PC-9 (cell line): ENCODE data around the gene RUBCN. TPM values are rescaled to one million over a fixed set of nuclear protein-coding genes. Genes with fewer than 3 reads are reported as not detected.
"Not testable (repeated sequence)": the region's sequence is repeated elsewhere in the genome, so short reads cannot be mapped to it uniquely, and the experiment has no call there.

Experiments used
- BruUV-seq: library from RNA; stranded (reverse); fragments of 400-500 nt; replicated peaks from 2 replicates; lab custom pipeline; 2021; lab: Mats Ljungman, UMichigan
- CTCF ChIA-PET: fragments of 300-600 bp; sonication (Branson Sonifier 250); formaldehyde crosslinking; loops from one replicate; lab custom pipeline; 2022; ENCODE audit warnings: antibody characterized with exemption; lab: Charles Lee
- POLR2A ChIA-PET: fragments of 300-600 bp; sonication (Branson Sonifier 250); formaldehyde crosslinking; loops from one replicate; lab custom pipeline; 2022; ENCODE audit warnings: antibody characterized with exemption; ENCODE audit not compliant: unreplicated experiment; lab: Charles Lee
- DNase-seq, 2 experiments: peaks; one replicate each; pipeline versions ENCODE4 v3.0.0 to v3.0.0-alpha.2; 2015 to 2022; ENCODE audit warnings: mixed read lengths in 1 of 2
- H2AFZ ChIP-seq: fragments of 200-600 bp; sonication (generic); 2 replicates; pipeline ENCODE4 v1.8.1; 2017; ENCODE audit warnings: antibody characterized with exemption
- H3F3A ChIP-seq: fragments of 200-600 bp; sonication (generic); 2 replicates; pipeline ENCODE4 v1.8.1; 2017; ENCODE audit warnings: antibody characterized with exemption, mild to moderate bottlenecking, low read depth; ENCODE audit not compliant: insufficient read depth
- H3K27ac ChIP-seq: fragments of 200-600 bp; sonication (generic); 2 replicates; pipeline ENCODE4 v1.6.1; 2016; ENCODE audit warnings: mixed run types
- H3K27me3 ChIP-seq: fragments of 200-600 bp; sonication (generic); 2 replicates; pipeline ENCODE4 v1.6.1; 2016; ENCODE audit warnings: low read depth, mixed run types; ENCODE audit not compliant: insufficient read depth
- H3K36me3 ChIP-seq: fragments of 200-600 bp; sonication (generic); 2 replicates; pipeline ENCODE4 v1.6.1; 2016; ENCODE audit warnings: low read depth, mixed run types
- H3K4me1 ChIP-seq: fragments of 200-600 bp; sonication (generic); replicated peaks from 2 replicates; pipeline ENCODE4 v1.6.1; 2016; ENCODE audit warnings: mixed run types; ENCODE audit not compliant: insufficient read depth
- H3K4me2 ChIP-seq: fragments of 200-600 bp; sonication (generic); 2 replicates; pipeline ENCODE4 v1.6.1; 2017; ENCODE audit warnings: mixed run types
- H3K4me3 ChIP-seq: fragments of 200-600 bp; sonication (generic); 2 replicates; pipeline ENCODE4 v1.6.1; 2016; ENCODE audit warnings: mixed run types
- H3K79me2 ChIP-seq: fragments of 200-600 bp; sonication (generic); 2 replicates; pipeline ENCODE4 v1.6.1; 2017; ENCODE audit warnings: low read depth, mixed run types
- H3K9me2 ChIP-seq: fragments of 200-600 bp; sonication (generic); 2 replicates; pipeline ENCODE4 v1.8.1; 2017; ENCODE audit warnings: mild to moderate bottlenecking; ENCODE audit not compliant: insufficient read depth
- H3K9me3 ChIP-seq: fragments of 200-600 bp; sonication (generic); 2 replicates; pipeline ENCODE4 v1.8.1; 2016; ENCODE audit warnings: low read depth; ENCODE audit not compliant: insufficient read depth
- H4K20me1 ChIP-seq: fragments of 200-600 bp; sonication (generic); 2 replicates; pipeline ENCODE4 v1.8.1; 2017; ENCODE audit not compliant: insufficient read depth
- CTCF ChIP-seq: fragments of 200-600 bp; sonication (generic); conservative IDR thresholded peaks from 2 replicates; pipeline ENCODE4 v1.6.1; 2017; ENCODE audit warnings: mixed run types, antibody characterized with exemption, mild to moderate bottlenecking, moderate library complexity
- EZH2 ChIP-seq: fragments of 200-600 bp; sonication (generic); IDR thresholded peaks from 2 replicates; pipeline ENCODE4 v1.8.0; 2017; ENCODE audit warnings: antibody characterized with exemption, low read depth
- intact Hi-C: fragments of 100-400 bp; cut with micrococcal nuclease; formaldehyde crosslinking; loops from one replicate; pipeline ENCODE4 v1.10.0; 2022; ENCODE audit not compliant: unreplicated experiment
- total RNA-seq: library from RNA; stranded (reverse); gene quantifications from 2 replicates; pipeline ENCODE4 v1.2.3, GENCODE V29; 2021

RUBCN gene
- total RNA-seq, 1 experiment from 2014 or later = 34.2 TPM

- Histone ChIP-seq H3K9me2 (no peaks in the 10 kb centered on the region), H3K79me2 (peaks cover 27% of the 10 kb centered on the region), H3K4me1 (peaks cover 38% of the 10 kb centered on the region), H3K27me3 (no peaks in the 10 kb centered on the region), H3F3A (peaks cover 47% of the 10 kb centered on the region), H3K27ac (peak overlapping the region; percentile 98), H3K4me3 (peak overlapping the region; percentile 41; the same call in 1 of the 2 replicates), H3K4me2 (peak overlapping the region; percentile 75), H3K9me3 (no peaks in the 10 kb centered on the region), H4K20me1 (no peaks in the 10 kb centered on the region), H3K36me3 (0 out of 2 replicates have a peak, but pooled peaks cover 4% of the 10 kb centered on the region), H2AFZ (no peak overlapping the region)
- BruUV-seq = no TSS peak
- no peak for TF ChIP-seq EZH2
- no peak for TF ChIP-seq CTCF
- intact Hi-C loops = loop anchor here (1.0 kb wide), 3 partner anchors 24 to 81 kb away; partner anchors contain the start of gene RUBCN
- CTCF ChIA-PET = no interaction called here
- peak; percentile 93 to 100 for DNase-seq
- POLR2A ChIA-PET = interaction anchor here (0.7 kb wide), 4 partner anchors 22 to 114 kb away, joined by 3 to 9 read pairs (median 6); no protein-coding TSS in a partner anchor
These were observed 24.6 kb downstream of the RUBCN start for GRCh38 chr3:197711973-197712707.

GRCh38 chr3:197710965-197711364 is 25.7 kb downstream of the RUBCN start:
- H3K9me2 ChIP-seq, H4K20me1 ChIP-seq, CTCF ChIA-PET, BruUV-seq, intact Hi-C loops, H3K9me3 ChIP-seq, H3K36me3 ChIP-seq, H3K27me3 ChIP-seq, H2AFZ ChIP-seq, H3K4me2 ChIP-seq, H3K4me3 ChIP-seq: not testable (repeated sequence)
- peaks cover 27% of the 10 kb centered on the region for H3K79me2 ChIP-seq
- H3F3A ChIP-seq = peaks cover 47% of the 10 kb centered on the region
- DNase-seq = peak in 1 of 2 experiments; percentile 62
- peak overlapping the region; percentile 98 for H3K27ac ChIP-seq
- H3K4me1 ChIP-seq = peaks cover 38% of the 10 kb centered on the region
- POLR2A ChIA-PET = interaction anchor here (0.6 kb wide), 1 partner anchor 836 kb away, joined by 3 read pairs; no protein-coding TSS in a partner anchor

GRCh38 chr3:197709135-197709534 is 27.6 kb downstream of the RUBCN start:
- Histone ChIP-seq H3K4me1 (peaks cover 32% of the 10 kb centered on the region), H3K36me3 (no peaks in the 10 kb centered on the region), H3K4me2 (no peak overlapping the region), H4K20me1 (no peaks in the 10 kb centered on the region), H3K9me2 (no peaks in the 10 kb centered on the region), H3K9me3 (no peaks in the 10 kb centered on the region), H3K27ac (no peak overlapping the region), H3K4me3 (no peak overlapping the region), H3K27me3 (no peaks in the 10 kb centered on the region), H3K79me2 (peaks cover 20% of the 10 kb centered on the region; the same call in 1 of the 2 replicates), H2AFZ (no peak overlapping the region), H3F3A (peaks cover 38% of the 10 kb centered on the region)
- BruUV-seq = no TSS peak
- no peak for DNase-seq
- POLR2A ChIA-PET = no interaction called here
- intact Hi-C loops = no loop called here
- CTCF ChIA-PET = interaction anchor here (0.6 kb wide), 1 partner anchor 24 kb away, joined by 3 read pairs; no protein-coding TSS in a partner anchor
- TF ChIP-seq EZH2 (no peak), CTCF (no peak)
